SJSA1 (cell line): ENCODE results near the gene GCNT3. TPM values are rescaled to one million over a fixed set of nuclear protein-coding genes. Genes with fewer than 3 reads are reported as not detected.
A peak's percentile ranks its signal among the peaks of the same experiment; 100 is the strongest.
"Not testable (repeated sequence)": the region's sequence is repeated elsewhere in the genome, so short reads cannot be mapped to it uniquely, and the experiment has no call there.

Source experiments
- DNase-seq, 2 experiments: peaks; one replicate each; pipeline ENCODE4 v3.0.0-alpha.2; 2015 to 2020; ENCODE audit warnings: low spot score in 2 of 2, low read depth in 1 of 2
- H3K27ac ChIP-seq: fragments of 250-450 bp; sonication (Bioruptor Pico); 2 replicates; pipeline ENCODE4 v1.5.1; 2020; ENCODE audit warnings: mild to moderate bottlenecking, moderate library complexity
- H3K27me3 ChIP-seq: fragments of 250-450 bp; sonication (Bioruptor Pico); replicated peaks from 2 replicates; pipeline ENCODE4 v1.5.1; 2020; ENCODE audit warnings: mild to moderate bottlenecking, moderate library complexity
- H3K36me3 ChIP-seq: fragments of 250-450 bp; sonication (Bioruptor Pico); 2 replicates; pipeline ENCODE4 v1.5.1; 2020; ENCODE audit warnings: mild to moderate bottlenecking
- H3K4me1 ChIP-seq: fragments of 250-450 bp; sonication (Bioruptor Pico); replicated peaks from 2 replicates; pipeline ENCODE4 v1.6.1; 2021; ENCODE audit warnings: mild to moderate bottlenecking
- H3K4me3 ChIP-seq: fragments of 250-450 bp; sonication (Bioruptor Pico); 2 replicates; pipeline ENCODE4 v1.5.1; 2020; ENCODE audit warnings: mild to moderate bottlenecking
- H3K9me3 ChIP-seq: fragments of 250-450 bp; sonication (Bioruptor Pico); replicated peaks from 2 replicates; pipeline ENCODE4 v1.5.1; 2020; ENCODE audit warnings: mild to moderate bottlenecking
- total RNA-seq: library from RNA; depleted of rRNA; stranded (reverse); fragments of >200 nt; shearing (Covaris generic); gene quantifications from 2 replicates; pipeline ENCODE4 v1.2.3, GENCODE V29; 2014

GCNT3 gene
- total RNA-seq, 1 experiment from 2014 or later: not detected

GRCh38 chr15:59642351-59642750, 30.8 kb downstream of the GCNT3 start:
- H3K27ac ChIP-seq: no peak overlapping the region
- no peak for DNase-seq
- H3K4me3 ChIP-seq: no peak overlapping the region
- no peaks in the 10 kb centered on the region for H3K27me3 ChIP-seq
- H3K4me1 ChIP-seq: no peaks in the 10 kb centered on the region
- H3K9me3 ChIP-seq: no peaks in the 10 kb centered on the region
- H3K36me3 ChIP-seq: peaks cover 76% of the 10 kb centered on the region

GRCh38 chr15:59644756-59645155, 33.2 kb downstream of the GCNT3 start:
- no peaks in the 10 kb centered on the region for H3K27me3 ChIP-seq
- DNase-seq: no peak

GRCh38 chr15:59645812-59646211, 34.2 kb downstream of the GCNT3 start:
- not testable (repeated sequence) for H3K27ac ChIP-seq

More at GRCh38 chr15:59644756-59645155, 33.2 kb downstream of the GCNT3 start:
- no peak overlapping the region for H3K4me3 ChIP-seq
- peaks cover 79% of the 10 kb centered on the region for H3K36me3 ChIP-seq
- no peak overlapping the region for H3K27ac ChIP-seq
- no peaks in the 10 kb centered on the region for H3K9me3 ChIP-seq
- peaks cover 1% of the 10 kb centered on the region for H3K4me1 ChIP-seq

GRCh38 chr15:59646277-59646676, 34.7 kb downstream of the GCNT3 start:
- no peaks in the 10 kb centered on the region for H3K9me3 ChIP-seq
- H3K36me3 ChIP-seq: peaks cover 84% of the 10 kb centered on the region
- DNase-seq: no peak
- H3K4me1 ChIP-seq: peaks cover 6% of the 10 kb centered on the region
- no peak overlapping the region for H3K27ac ChIP-seq
- no peak overlapping the region for H3K4me3 ChIP-seq
- no peaks in the 10 kb centered on the region for H3K27me3 ChIP-seq

More at GRCh38 chr15:59645812-59646211, 34.2 kb downstream of the GCNT3 start:
- peaks cover 81% of the 10 kb centered on the region for H3K36me3 ChIP-seq
- H3K9me3 ChIP-seq, H3K4me1 ChIP-seq, H3K27me3 ChIP-seq, DNase-seq, H3K4me3 ChIP-seq: not testable (repeated sequence)

GRCh38 chr15:59647085-59647484, 35.5 kb downstream of the GCNT3 start:
- Histone ChIP-seq H3K36me3 (peaks cover 86% of the 10 kb centered on the region), H3K27me3 (no peaks in the 10 kb centered on the region), H3K4me1 (peaks cover 6% of the 10 kb centered on the region), H3K9me3 (no peaks in the 10 kb centered on the region), H3K4me3 (no peak overlapping the region), H3K27ac (no peak overlapping the region)
- no peak for DNase-seq

- Histone ChIP-seq H3K4me3 (no peak overlapping the region), H3K36me3 (peaks cover 94% of the 10 kb centered on the region), H3K4me1 (peaks cover 6% of the 10 kb centered on the region), H3K27ac (no peak overlapping the region), H3K27me3 (no peaks in the 10 kb centered on the region), H3K9me3 (no peaks in the 10 kb centered on the region)
- DNase-seq: no peak
Measured at GRCh38 chr15:59649603-59650002, 38.0 kb downstream of the GCNT3 start.

- H3K4me3 ChIP-seq: no peak overlapping the region
- H3K4me1 ChIP-seq: peaks cover 17% of the 10 kb centered on the region
- no peak overlapping the region for H3K27ac ChIP-seq
- H3K36me3 ChIP-seq: peaks cover 75% of the 10 kb centered on the region
- no peaks in the 10 kb centered on the region for H3K27me3 ChIP-seq
- H3K9me3 ChIP-seq: no peaks in the 10 kb centered on the region; the same call in 1 of the 2 replicates
- no peak for DNase-seq
Measured at GRCh38 chr15:59654046-59654445, 42.5 kb downstream of the GCNT3 start.

GRCh38 chr15:59656897-59657634, 45.5 kb downstream of the GCNT3 start, which contains the start of gene GTF2A2:
TSS of gene GTF2A2 (minus strand) at chr15:59657515. CDS start at chr15:59652277, 5,238 bp downstream.
- no peaks in the 10 kb centered on the region for H3K27me3 ChIP-seq
- no peaks in the 10 kb centered on the region; the same call in 1 of the 2 replicates for H3K9me3 ChIP-seq
- peaks cover 11% of the 10 kb centered on the region; the same call in 1 of the 2 replicates for H3K4me1 ChIP-seq
- peak; percentile 93 to 96 for DNase-seq
- H3K4me3 ChIP-seq: peak within 1 kb of the TSS; percentile 89
- peaks cover 69% of the 10 kb centered on the region for H3K36me3 ChIP-seq
- H3K27ac ChIP-seq: peak within 1 kb of the TSS; percentile 71

- H3K4me3 ChIP-seq: peak overlapping the region; percentile 89
- peaks cover 11% of the 10 kb centered on the region; the same call in 1 of the 2 replicates for H3K4me1 ChIP-seq
- no peaks in the 10 kb centered on the region; the same call in 1 of the 2 replicates for H3K9me3 ChIP-seq
- H3K36me3 ChIP-seq: peaks cover 69% of the 10 kb centered on the region
- no peak for DNase-seq
- no peak overlapping the region for H3K27ac ChIP-seq
- no peaks in the 10 kb centered on the region for H3K27me3 ChIP-seq
Measured at GRCh38 chr15:59657635-59658125, 46.1 kb downstream of the GCNT3 start.

GRCh38 chr15:59659366-59659765, 47.8 kb downstream of the GCNT3 start:
- peaks cover 11% of the 10 kb centered on the region; the same call in 1 of the 2 replicates for H3K4me1 ChIP-seq
- no peak for DNase-seq
- no peak overlapping the region for H3K4me3 ChIP-seq
- peaks cover 69% of the 10 kb centered on the region for H3K36me3 ChIP-seq
- no peaks in the 10 kb centered on the region; the same call in 1 of the 2 replicates for H3K9me3 ChIP-seq
- no peak overlapping the region for H3K27ac ChIP-seq
- H3K27me3 ChIP-seq: no peaks in the 10 kb centered on the region

- no peaks in the 10 kb centered on the region for H3K4me1 ChIP-seq
- H3K27me3 ChIP-seq: no peaks in the 10 kb centered on the region
- no peak overlapping the region for H3K4me3 ChIP-seq
- DNase-seq: no peak
- H3K36me3 ChIP-seq: peaks cover 73% of the 10 kb centered on the region
- H3K9me3 ChIP-seq: no peaks in the 10 kb centered on the region
- no peak overlapping the region for H3K27ac ChIP-seq
Measured at GRCh38 chr15:59662260-59662659, 50.7 kb downstream of the GCNT3 start.

GRCh38 chr15:59668556-59668955, 57.0 kb downstream of the GCNT3 start:
- DNase-seq: no peak
- H3K36me3 ChIP-seq: peaks cover 89% of the 10 kb centered on the region

More at GRCh38 chr15:59668556-59668955, 57.0 kb downstream of the GCNT3 start:
- H3K27ac ChIP-seq: no peak overlapping the region
- H3K9me3 ChIP-seq: no peaks in the 10 kb centered on the region
- H3K4me3 ChIP-seq: no peak overlapping the region
- H3K4me1 ChIP-seq: no peaks in the 10 kb centered on the region
- no peaks in the 10 kb centered on the region for H3K27me3 ChIP-seq
